Spleen (tissue), 11 donors: Measurements from ENCODE around the gene AP3B1. TPM values are rescaled to one million over a fixed set of nuclear protein-coding genes. Genes with fewer than 3 reads are reported as not detected.

Experiments used
- DNase-seq: peaks from one replicate; pipeline ENCODE4 v3.0.0-alpha.2; 2020
- H3K27ac ChIP-seq, 8 donors: fragments of 200-600 bp; sonication (generic) in 7 of 8; 1 replicate in 4 of 8; 2 replicates in 4 of 8; pipeline versions ENCODE4 v1.5.0 to v1.8.0; 2016 to 2021; ENCODE audit warnings: inconsistent platforms in 4 of 8, mild to moderate bottlenecking in 4 of 8, moderate library complexity in 1 of 8
- H3K27me3 ChIP-seq, 7 donors: fragments of 200-600 bp; sonication (generic) in 6 of 7; replicated peaks in 1 of 7; 1 replicate in 4 of 7; 2 replicates in 3 of 7; pipeline versions ENCODE4 v1.5.0 to v1.8.0; 2016 to 2021; ENCODE audit warnings: inconsistent platforms in 3 of 7, mild to moderate bottlenecking in 1 of 7
- H3K36me3 ChIP-seq, 6 donors: fragments of 200-600 bp; sonication (generic) in 5 of 6; 1 replicate in 4 of 6; 2 replicates in 2 of 6; pipeline versions ENCODE4 v1.5.0 to v1.8.0; 2016 to 2021; ENCODE audit warnings: inconsistent platforms in 2 of 6
- H3K4me1 ChIP-seq, 6 donors: fragments of 200-600 bp; sonication (generic) in 5 of 6; 1 replicate in 3 of 6; 2 replicates in 3 of 6; pipeline versions ENCODE4 v1.5.0 to v1.8.0; 2016 to 2021; ENCODE audit warnings: inconsistent platforms in 3 of 6
- H3K4me3 ChIP-seq, 8 donors: fragments of 200-600 bp; sonication (generic) in 7 of 8; 1 replicate in 4 of 8; 2 replicates in 4 of 8; pipeline versions ENCODE4 v1.5.0 to v1.8.0; 2016 to 2021; ENCODE audit warnings: inconsistent platforms in 4 of 8, mild to moderate bottlenecking in 4 of 8, moderate library complexity in 2 of 8
- H3K9me3 ChIP-seq, 8 donors: fragments of 200-600 bp; sonication (generic) in 7 of 8; 1 replicate in 4 of 8; 2 replicates in 4 of 8; pipeline versions ENCODE4 v1.5.0 to v1.8.0; 2016 to 2021; ENCODE audit warnings: inconsistent platforms in 4 of 8
- CTCF ChIP-seq, 11 experiments: fragments of 200-600 bp in 7 of 11; fragments of 450-650 bp in 4 of 11; sonication (generic) in 4 of 11; IDR thresholded peaks in 8 of 11; conservative IDR thresholded peaks in 3 of 11; 1 replicate in 7 of 11; 2 replicates in 4 of 11; pipeline versions ENCODE4 v1.4.0 to v1.8.0; 2016 to 2021; ENCODE audit warnings: antibody characterized with exemption in 11 of 11, inconsistent platforms in 4 of 11, mild to moderate bottlenecking in 1 of 11
- POLR2A ChIP-seq, 3 donors: fragments of 450-650 bp; IDR thresholded peaks; one replicate each; pipeline ENCODE4 v1.5.1; 2017; ENCODE audit warnings: antibody characterized with exemption in 3 of 3, mild to moderate bottlenecking in 1 of 3
- POLR2AphosphoS5 ChIP-seq, 3 donors: sonication (generic); formaldehyde crosslinking; IDR thresholded peaks; one replicate each; pipeline ENCODE4 v1.5.1; 2017; ENCODE audit warnings: antibody characterized with exemption in 3 of 3
- WGBS, 5 donors: extraction: QIAGEN DNeasy Blood & Tissue Kit in 3 of 5; methylation state at CpG; one replicate each; pipeline versions ENCODE4 v1.1.5 to v1.1.7; 2013 to 2018; 5-methylcytosine and 5-hydroxymethylcytosine counted together
- intact Hi-C: fragments of 100-400 bp; cut with DNase I; formaldehyde crosslinking; loops from one replicate; pipeline ENCODE4 v1.15.0; 2023; ENCODE audit warnings: low total_unique reads
- polyA plus RNA-seq, 3 donors: library from polyadenylated mRNA; stranded (reverse); fragments of 200-250 nt; gene quantifications; one replicate each; pipeline ENCODE4 v1.2.1, GENCODE V29; 2013
- total RNA-seq, 7 donors: library from RNA; depleted of rRNA in 3 of 7; stranded (reverse); fragments of >200 nt in 3 of 7; fragmentation: NEBNext Ultra II Directional in 4 of 7; extraction: Animal tissue kit (Norgen Biotek cat#: 25700) in 4 of 7; gene quantifications; one replicate each; pipeline versions ENCODE4 v1.1.0 to v1.2.1, GENCODE V29; 2016 to 2021
- donor health status: healthy with polysubstance abuse.
- donor health status: DM: no; HTN: no; CAD: no; lungs with moderate emphysema.
- donor health status: DM: no; HTN: no; CAD: no.
- donor health status: Bipolar disorder and iron deficiency.
- donor health status: healthy.
- donor health status: DM: no; HTN: no; CAD: no.
- donor health status: DM: yes; HTN: yes; CAD: no.

The AP3B1 gene
- total and polyA plus RNA-seq, 10 donors = 27.9 to 76.2 (median 48.2) TPM

- Histone ChIP-seq H3K36me3 (no peaks in the 10 kb centered on the region), H3K9me3 (peaks cover 0 to 22% (median 15%) of the 10 kb centered on the region in 8 donors), H3K4me1 (no peaks in the 10 kb centered on the region), H3K4me3 (no peak overlapping the region), H3K27me3 (no peaks in the 10 kb centered on the region), H3K27ac (no peak overlapping the region)
- no peak for DNase-seq
- WGBS, 5 donors = 83 to 89% (median 85%) methylated on average over 2 of the region's 2 CpGs
- intact Hi-C loops = no loop called here
- TF ChIP-seq CTCF (IDR thresholded peaks at IDR 0.05 in 8 of 11, conservative IDR thresholded peaks at IDR 0.05 in 3 of 11) (no peak), POLR2A (IDR thresholded peaks at IDR 0.05) (no peak), POLR2AphosphoS5 (IDR thresholded peaks at IDR 0.05) (no peak)
Observed at GRCh38 chr5:78336698-78337097, 42.2 kb upstream of the AP3B1 start.

- intact Hi-C loops = no loop called here
- Histone ChIP-seq H3K9me3 (peaks cover 0 to 22% (median 15%) of the 10 kb centered on the region in 8 donors), H3K36me3 (no peaks in the 10 kb centered on the region), H3K4me3 (no peak overlapping the region), H3K27me3 (peaks cover 0 to 4% (median 0%) of the 10 kb centered on the region in 7 donors), H3K4me1 (no peaks in the 10 kb centered on the region), H3K27ac (no peak overlapping the region)
- 83 to 94% (median 91%) methylated on average over 2 of the region's 2 CpGs for WGBS, 5 donors
- TF ChIP-seq CTCF (IDR thresholded peaks at IDR 0.05 in 8 of 11, conservative IDR thresholded peaks at IDR 0.05 in 3 of 11) = no peak
- no peak for TF ChIP-seq POLR2AphosphoS5 (IDR thresholded peaks at IDR 0.05)
- TF ChIP-seq POLR2A (IDR thresholded peaks at IDR 0.05) = no peak
- DNase-seq = no peak
Observed at GRCh38 chr5:78335976-78336375, 41.5 kb upstream of the AP3B1 start.

- intact Hi-C loops = no loop called here
- Histone ChIP-seq H3K27ac (no peak overlapping the region), H3K36me3 (no peaks in the 10 kb centered on the region), H3K9me3 (peaks cover 0 to 22% (median 15%) of the 10 kb centered on the region in 8 donors), H3K27me3 (peaks cover 0 to 4% (median 0%) of the 10 kb centered on the region in 7 donors), H3K4me1 (no peaks in the 10 kb centered on the region), H3K4me3 (no peak overlapping the region)
- 56 to 81% (median 63%) methylated on average over 3 of the region's 3 CpGs for WGBS, 5 donors
- TF ChIP-seq CTCF (IDR thresholded peaks at IDR 0.05 in 8 of 11, conservative IDR thresholded peaks at IDR 0.05 in 3 of 11) (no peak), POLR2AphosphoS5 (IDR thresholded peaks at IDR 0.05) (no peak)
- no peak for DNase-seq
Observed at GRCh38 chr5:78334811-78335210, 40.3 kb upstream of the AP3B1 start.

- no peak overlapping the region for H3K4me3 ChIP-seq
- H3K36me3 ChIP-seq = no peaks in the 10 kb centered on the region
- H3K9me3 ChIP-seq = no peaks in the 10 kb centered on the region
- peaks cover 0 to 4% (median 0%) of the 10 kb centered on the region in 7 donors for H3K27me3 ChIP-seq
- H3K4me1 ChIP-seq = no peaks in the 10 kb centered on the region
- intact Hi-C loops = no loop called here
- TF ChIP-seq POLR2AphosphoS5 (IDR thresholded peaks at IDR 0.05) (no peak), CTCF (IDR thresholded peaks at IDR 0.05 in 8 of 11, conservative IDR thresholded peaks at IDR 0.05 in 3 of 11) (no peak), POLR2A (IDR thresholded peaks at IDR 0.05) (no peak)
- H3K27ac ChIP-seq = no peak overlapping the region
- no peak for DNase-seq
Observed at GRCh38 chr5:78331523-78332080, 37.1 kb upstream of the AP3B1 start.
